CD4-positive, alpha-beta T cell (primary cell): ENCODE data around the gene PRTFDC1. TPM values are rescaled to one million over a fixed set of nuclear protein-coding genes. Genes with fewer than 3 reads are reported as not detected.

Experiments used
- ATAC-seq: fragments of 200-7000 bp; cut with Tn5 transposase; one replicate; pipeline ENCODE4 v1.10.0; 2022; ENCODE audit warnings: mild to moderate bottlenecking; ENCODE audit not compliant: poor library complexity
- CTCF ChIA-PET: fragments of 350-600 bp; sonication (Branson Sonifier 250); formaldehyde crosslinking; loops from one replicate; lab custom pipeline; 2021; ENCODE audit warnings: antibody characterized with exemption, inconsistent platforms; lab: Charles Lee
- POLR2A ChIA-PET: fragments of 350-600 bp; sonication (Branson Sonifier 250); formaldehyde crosslinking; loops from one replicate; lab custom pipeline; 2021; ENCODE audit warnings: antibody characterized with exemption, inconsistent platforms; lab: Charles Lee
- DNase-seq, 14 experiments: peaks; one replicate each; pipeline ENCODE4 v3.0.0-alpha.2; 2013 to 2020; ENCODE audit warnings: mixed read lengths in 2 of 14
- H3K27ac ChIP-seq, 2 donors: one replicate each; pipeline versions ENCODE4 v1.5.1 to v1.7.0; 2013; ENCODE audit warnings: low read length in 2 of 2, low read depth in 1 of 2, mild to moderate bottlenecking in 1 of 2
- H3K27me3 ChIP-seq, 2 experiments: 1 replicate in 1 of 2; 2 replicates in 1 of 2; pipeline versions ENCODE4 v1.6.1 to v1.7.0; 2013; ENCODE audit warnings: low read length in 2 of 2, control low read depth in 1 of 2, mild to moderate bottlenecking in 1 of 2, moderate library complexity in 1 of 2; ENCODE audit not compliant: insufficient read depth in 2 of 2, control insufficient read depth in 1 of 2
- H3K36me3 ChIP-seq: one replicate; pipeline ENCODE4 v1.6.1; 2013; ENCODE audit warnings: low read length, control low read depth; ENCODE audit not compliant: insufficient read depth
- H3K4me1 ChIP-seq: one replicate; pipeline ENCODE4 v1.6.1; 2013; ENCODE audit warnings: low read length, control low read depth; ENCODE audit not compliant: insufficient read depth
- H3K4me3 ChIP-seq: one replicate; pipeline ENCODE4 v1.5.1; 2013; ENCODE audit warnings: mild to moderate bottlenecking, low read length, moderate library complexity
- H3K9me3 ChIP-seq, 2 experiments: 1 replicate in 1 of 2; 2 replicates in 1 of 2; pipeline versions ENCODE4 v1.6.1 to v1.7.0; 2013; ENCODE audit warnings: low read length in 2 of 2, mild to moderate bottlenecking in 2 of 2, control low read depth in 1 of 2, moderate library complexity in 1 of 2; ENCODE audit not compliant: control insufficient read depth in 1 of 2, insufficient read depth in 1 of 2
- H3K27ac Mint-ChIP-seq: one replicate; pipeline ENCODE4 v1.8.0; 2020; ENCODE audit warnings: mixed read lengths
- H3K27me3 Mint-ChIP-seq: one replicate; pipeline ENCODE4 v1.8.0; 2021; ENCODE audit warnings: mixed read lengths
- H3K36me3 Mint-ChIP-seq: one replicate; pipeline ENCODE4 v1.8.0; 2021; ENCODE audit warnings: low read depth, mixed read lengths
- H3K4me1 Mint-ChIP-seq: one replicate; pipeline ENCODE4 v1.8.0; 2021; ENCODE audit warnings: low read depth, mixed read lengths
- H3K4me3 Mint-ChIP-seq: one replicate; pipeline ENCODE4 v1.8.0; 2020; ENCODE audit warnings: mild to moderate bottlenecking, mixed read lengths
- H3K9me3 Mint-ChIP-seq: one replicate; pipeline ENCODE4 v1.8.0; 2020; ENCODE audit warnings: mixed read lengths
- intact Hi-C, 2 experiments: fragments of 100-400 bp; cut with DNase I in 1 of 2; cut with micrococcal nuclease in 1 of 2; formaldehyde crosslinking; loops; one replicate each; pipeline versions ENCODE4 v1.15.1 to v1.9.0; 2023 to 2025; cut with DNase I, micrococcal nuclease
- total RNA-seq, 174 experiments: library from RNA in 2 of 174; stranded (reverse) in 2 of 174; gene quantifications; one replicate each; pipeline ENCODE4 v1.2.3 and lab custom pipeline; 2021 to 2026
- TF ChIP-seq, protein P1 (sequence below): fragments of 200-600 bp; IDR thresholded peaks from one replicate; pipeline ENCODE4 v1.8.0; 2022; ENCODE audit warnings: antibody characterized with exemption, mild to moderate bottlenecking

Gene PRTFDC1
- total RNA-seq, 2 experiments from 2014 or later = 0.52 to 0.67 TPM

DNA sequence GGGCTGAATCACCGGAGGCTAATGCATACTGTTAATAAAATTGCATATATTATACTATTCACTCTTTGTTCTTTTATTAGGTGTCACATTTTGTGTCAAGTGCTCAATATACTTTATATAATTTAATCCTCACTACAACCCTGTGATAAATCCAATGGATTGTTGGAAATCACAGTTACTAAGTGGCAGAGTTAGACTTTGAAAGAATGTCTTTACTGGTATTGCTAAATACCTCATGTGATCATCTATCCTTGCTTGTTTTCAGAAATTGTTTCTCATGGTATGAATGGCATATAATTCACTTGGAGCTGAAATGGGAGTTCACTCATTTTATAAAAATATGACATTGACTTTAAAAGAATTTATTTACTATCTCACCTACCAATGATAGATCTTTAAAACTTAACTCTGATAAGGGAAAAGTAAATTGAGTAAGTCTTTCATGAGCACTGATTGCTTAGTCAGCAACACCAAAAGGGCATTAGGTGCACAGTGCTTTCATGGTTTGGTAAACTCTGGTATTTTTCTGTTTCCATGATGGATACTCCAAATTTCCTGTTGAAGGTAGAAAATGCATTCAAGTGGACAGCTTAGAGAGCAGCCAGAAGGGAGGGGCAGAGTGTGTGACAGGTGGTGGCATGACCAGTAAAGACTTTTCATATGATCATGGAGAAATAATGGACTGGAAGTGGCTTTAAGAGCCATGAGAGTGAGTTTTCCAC lies 41.0 kb upstream of the PRTFDC1 start:
- Histone ChIP-seq H3K27ac (no peak overlapping the region), H3K9me3 (no peaks in the 10 kb centered on the region), H3K4me1 (no peaks in the 10 kb centered on the region), H3K4me3 (no peak overlapping the region), H3K27me3 (no peaks in the 10 kb centered on the region), H3K36me3 (no peaks in the 10 kb centered on the region)
- TF ChIP-seq, protein P1, sequence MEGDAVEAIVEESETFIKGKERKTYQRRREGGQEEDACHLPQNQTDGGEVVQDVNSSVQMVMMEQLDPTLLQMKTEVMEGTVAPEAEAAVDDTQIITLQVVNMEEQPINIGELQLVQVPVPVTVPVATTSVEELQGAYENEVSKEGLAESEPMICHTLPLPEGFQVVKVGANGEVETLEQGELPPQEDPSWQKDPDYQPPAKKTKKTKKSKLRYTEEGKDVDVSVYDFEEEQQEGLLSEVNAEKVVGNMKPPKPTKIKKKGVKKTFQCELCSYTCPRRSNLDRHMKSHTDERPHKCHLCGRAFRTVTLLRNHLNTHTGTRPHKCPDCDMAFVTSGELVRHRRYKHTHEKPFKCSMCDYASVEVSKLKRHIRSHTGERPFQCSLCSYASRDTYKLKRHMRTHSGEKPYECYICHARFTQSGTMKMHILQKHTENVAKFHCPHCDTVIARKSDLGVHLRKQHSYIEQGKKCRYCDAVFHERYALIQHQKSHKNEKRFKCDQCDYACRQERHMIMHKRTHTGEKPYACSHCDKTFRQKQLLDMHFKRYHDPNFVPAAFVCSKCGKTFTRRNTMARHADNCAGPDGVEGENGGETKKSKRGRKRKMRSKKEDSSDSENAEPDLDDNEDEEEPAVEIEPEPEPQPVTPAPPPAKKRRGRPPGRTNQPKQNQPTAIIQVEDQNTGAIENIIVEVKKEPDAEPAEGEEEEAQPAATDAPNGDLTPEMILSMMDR = no peak
- Mint-ChIP-seq H3K4me3 (no peak overlapping the region), H3K27me3 (peaks cover 3% of the 10 kb centered on the region), H3K9me3 (no peaks in the 10 kb centered on the region), H3K4me1 (no peaks in the 10 kb centered on the region), H3K27ac (no peak overlapping the region), H3K36me3 (no peaks in the 10 kb centered on the region)
- DNase-seq (no peak), ATAC-seq (no peak)
- intact Hi-C loops = no loop called here
- POLR2A ChIA-PET = no interaction called here
- CTCF ChIA-PET = no interaction called here

DNA sequence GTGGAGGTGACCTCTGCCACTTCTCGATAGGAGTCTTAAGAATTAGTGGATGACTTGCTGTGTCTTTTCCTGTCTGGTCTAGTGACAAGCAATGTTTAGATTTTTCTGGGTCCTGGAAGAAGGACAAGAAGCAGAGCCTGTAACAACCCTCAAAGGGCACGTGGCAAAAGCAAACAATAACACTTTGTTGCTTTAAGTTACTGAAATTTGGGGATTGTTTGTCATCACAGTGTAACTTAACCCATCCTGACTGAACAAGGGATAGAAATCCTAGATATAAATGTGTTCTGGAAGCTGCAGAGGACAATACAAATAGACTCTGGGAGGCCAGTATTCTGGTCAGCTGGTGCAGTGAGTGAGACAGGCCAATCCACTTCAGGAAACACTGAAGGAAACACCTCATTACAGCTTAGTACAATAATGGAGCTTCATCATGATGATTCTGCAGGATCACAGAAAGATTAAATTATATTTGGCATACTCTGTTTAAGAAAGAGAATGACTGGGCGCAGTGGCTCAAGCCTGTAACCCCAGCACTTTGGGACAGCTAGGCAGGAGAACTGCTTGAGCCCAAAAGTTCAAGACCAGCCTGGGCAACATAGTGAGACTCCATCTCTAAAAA lies 40.2 kb upstream of the PRTFDC1 start:
- no peak overlapping the region for H3K27ac Mint-ChIP-seq
- DNase-seq = no peak
- no peaks in the 10 kb centered on the region for H3K9me3 Mint-ChIP-seq
- no peak overlapping the region for H3K27ac ChIP-seq
- H3K4me1 Mint-ChIP-seq = no peaks in the 10 kb centered on the region
- TF ChIP-seq, protein P1 = no peak
- no peaks in the 10 kb centered on the region for H3K36me3 Mint-ChIP-seq
- H3K27me3 ChIP-seq = no peaks in the 10 kb centered on the region
- no peak overlapping the region for H3K4me3 ChIP-seq
- no peaks in the 10 kb centered on the region for H3K36me3 ChIP-seq
- peaks cover 3% of the 10 kb centered on the region for H3K27me3 Mint-ChIP-seq
- ChIA-PET CTCF (interaction anchor here (1.3 kb wide), 1 partner anchor 11 kb away, joined by 3 read pairs; no protein-coding TSS in a partner anchor), POLR2A (no interaction called here)
- ATAC-seq = no peak
- no peak overlapping the region for H3K4me3 Mint-ChIP-seq
- no peaks in the 10 kb centered on the region for H3K9me3 ChIP-seq
- intact Hi-C loops = no loop called here
- H3K4me1 ChIP-seq = no peaks in the 10 kb centered on the region

DNA sequence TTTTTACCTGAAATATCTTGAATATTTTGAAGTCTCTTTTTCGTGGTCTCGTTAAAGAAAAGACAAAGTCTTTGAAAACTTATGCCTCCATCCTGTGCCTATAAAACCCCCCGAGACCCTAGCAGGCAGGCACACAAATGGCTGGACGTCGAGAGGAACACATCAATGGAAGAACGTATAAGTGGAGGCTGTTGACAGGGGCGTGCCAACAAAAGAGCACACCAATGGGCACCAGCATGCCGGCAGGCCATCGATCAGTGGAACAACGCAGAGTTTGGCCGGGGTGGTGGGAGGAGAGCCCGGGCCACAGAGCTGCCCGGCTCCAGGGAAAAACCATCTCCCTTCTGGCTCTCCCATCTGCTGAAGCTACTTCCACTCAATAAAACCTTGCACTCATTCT lies 38.9 kb upstream of the PRTFDC1 start:
- Histone ChIP-seq H3K4me1 (no peaks in the 10 kb centered on the region), H3K9me3 (no peaks in the 10 kb centered on the region), H3K27me3 (no peaks in the 10 kb centered on the region), H3K4me3 (no peak overlapping the region), H3K36me3 (no peaks in the 10 kb centered on the region), H3K27ac (no peak overlapping the region)
- H3K9me3 Mint-ChIP-seq = no peaks in the 10 kb centered on the region
- H3K4me1 Mint-ChIP-seq = no peaks in the 10 kb centered on the region
- ChIA-PET CTCF (interaction anchor here (1.3 kb wide), 1 partner anchor 12 kb away, joined by 3 read pairs; no protein-coding TSS in a partner anchor), POLR2A (no interaction called here)
- intact Hi-C loops = loop anchor here in 1 of 2 experiments (2.0 kb wide), 1 partner anchor 346 kb away; no protein-coding TSS in a partner anchor
- no peak overlapping the region for H3K4me3 Mint-ChIP-seq
- DNase-seq (no peak), ATAC-seq (no peak)
- TF ChIP-seq, protein P1 = no peak
- H3K36me3 Mint-ChIP-seq = no peaks in the 10 kb centered on the region
- H3K27ac Mint-ChIP-seq = no peak overlapping the region
- H3K27me3 Mint-ChIP-seq = peaks cover 3% of the 10 kb centered on the region
